Measurements from ENCODE around the gene ARHGAP25. TPM values are rescaled to one million over a fixed set of nuclear protein-coding genes. Genes with fewer than 3 reads are reported as not detected.

The ARHGAP25 gene
- total RNA-seq, 1 experiment from 2014 or later = 0.27 TPM

- no peak within 1 kb of the TSS for H3K4me2 ChIP-seq (ENCODE audit: low read length)
- H4K20me1 ChIP-seq (ENCODE audit: insufficient read depth) = no peaks in the 10 kb centered on the region
- DNase-seq (ENCODE audit: low read depth, low spot score) (no peak), ATAC-seq (no peak)
- H3K9me3 ChIP-seq (ENCODE audit: control insufficient read depth in 1 of 2, insufficient read depth in 1 of 2, low read depth in 1 of 2, low read length in 2 of 2) = no peaks in the 10 kb centered on the region
- no peak within 1 kb of the TSS for H3K9ac ChIP-seq (ENCODE audit: low read length)
- no peak within 1 kb of the TSS for H3K27ac ChIP-seq (ENCODE audit: low read depth, low read length)
- no peaks in the 10 kb centered on the region for H3K36me3 ChIP-seq (ENCODE audit: control insufficient read depth in 1 of 2, insufficient read depth in 2 of 2, low read length in 2 of 2)
- H2AFZ ChIP-seq (ENCODE audit: low read depth, low read length, poor library complexity, severe bottlenecking) = no peak within 1 kb of the TSS
- TF ChIP-seq, protein P1, sequence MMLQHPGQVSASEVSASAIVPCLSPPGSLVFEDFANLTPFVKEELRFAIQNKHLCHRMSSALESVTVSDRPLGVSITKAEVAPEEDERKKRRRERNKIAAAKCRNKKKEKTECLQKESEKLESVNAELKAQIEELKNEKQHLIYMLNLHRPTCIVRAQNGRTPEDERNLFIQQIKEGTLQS (IDR thresholded peaks at IDR 0.05) = no peak
- no peak for TF ChIP-seq RAD21 (IDR thresholded peaks at IDR 0.05; ENCODE audit: low read depth)
- no peak for TF ChIP-seq SIN3A (IDR thresholded peaks at IDR 0.05; ENCODE audit: low read depth)
- no peak for TF ChIP-seq YY1 (IDR thresholded peaks at IDR 0.05; ENCODE audit: extremely low read depth, insufficient replicate concordance, low read depth, low read length)
- TF ChIP-seq TCF7L2 (IDR thresholded peaks at IDR 0.05; ENCODE audit: borderline replicate concordance, extremely low read depth, insufficient read depth, insufficient read length) = no peak
- no peak for TF ChIP-seq CEBPB (IDR thresholded peaks at IDR 0.05; ENCODE audit: low read depth)
- TF ChIP-seq SP1 (IDR thresholded peaks at IDR 0.05; ENCODE audit: low read depth) = no peak
- ChIA-PET POLR2A (no interaction called here), RAD21 (ENCODE audit: low non-redundant PET in 1 of 2, low total read pairs in 2 of 2, uncharacterized antibody in 2 of 2, unreplicated experiment in 2 of 2) (no interaction called here), CTCF (no interaction called here)
- intact Hi-C loops (cut with micrococcal nuclease) = no loop called here
- no peaks in the 10 kb centered on the region for H3K9me2 ChIP-seq (ENCODE audit: insufficient read depth)
- H3K27me3 ChIP-seq (ENCODE audit: insufficient read depth, low read length) = no peaks in the 10 kb centered on the region; the same call in 1 of the 2 replicates
- BruUV-seq (replicated peaks) = no TSS peak
- H3K79me2 ChIP-seq (ENCODE audit: insufficient read depth, low read length) = no peaks in the 10 kb centered on the region
- H3K4me1 ChIP-seq (ENCODE audit: control insufficient read depth in 1 of 2, insufficient read depth in 2 of 2, low read length in 2 of 2) = no peaks in the 10 kb centered on the region
- no peak within 1 kb of the TSS for H3K4me3 ChIP-seq (replicated peaks in 1 of 2; ENCODE audit: low read depth in 1 of 2, low read length in 2 of 2)
Measured at GRCh38 chr2:68871159-68871764, 136.7 kb downstream of the ARHGAP25 start, which contains the start of gene BMP10. BMP10 (minus strand) TSS chr2:68871397; CDS start chr2:68871358, 39 bp downstream.

Other genes starting within 250 kb of the ARHGAP25 start
- gene PROKR1, start 91.2 kb upstream of the ARHGAP25 start, total RNA-seq (2021; ENCODE audit: unreplicated experiment) = not detected
- gene BMP10, start 136.6 kb downstream of the ARHGAP25 start, total RNA-seq (2021; ENCODE audit: unreplicated experiment) = not detected
- gene GKN2, start 218.1 kb downstream of the ARHGAP25 start, total RNA-seq (2021; ENCODE audit: unreplicated experiment) = not detected
- gene GKN1, start 239.8 kb downstream of the ARHGAP25 start, total RNA-seq (2021; ENCODE audit: unreplicated experiment) = not detected